Measurements from ENCODE around the gene UGGT2.

GRCh38 chr13:95882121-95882520 is 171.1 kb downstream of the UGGT2 start:
- TF ChIP-seq CTCF (IDR thresholded peaks at IDR 0.05) = no peak
- TF ChIP-seq POLR2AphosphoS5 (IDR thresholded peaks at IDR 0.05) = no peak

All from esophagus muscularis mucosa (tissue), 3 donors.